A549 (cell line): Measurements from ENCODE around the gene TOB1. TPM values are rescaled to one million over a fixed set of nuclear protein-coding genes. Genes with fewer than 3 reads are reported as not detected.
A peak's percentile ranks its signal among the peaks of the same experiment; 100 is the strongest.

Source experiments
- ATAC-seq, 2 experiments: fragments of 200-7000 bp in 1 of 2; fragments of >200 bp in 1 of 2; cut with Nextera tagmentation in 1 of 2; cut with Tn5 transposase in 1 of 2; 3 replicates each; pipeline versions ENCODE4 v1.8.0 to v1.9.1; 2018 to 2020; ENCODE audit warnings: mild to moderate bottlenecking in 1 of 2, moderate library complexity in 1 of 2
- CTCF ChIA-PET: fragments of 300-600 bp; sonication (Branson Sonifier 250); formaldehyde crosslinking; extraction: SDS; loops from one replicate; lab custom pipeline; 2021; ENCODE audit warnings: antibody characterized with exemption, inconsistent platforms; lab: Yijun Ruan, JAX
- POLR2A ChIA-PET: fragments of 350-600 bp; formaldehyde crosslinking; extraction: SDS; loops from one replicate; lab custom pipeline; 2021; ENCODE audit warnings: antibody characterized with exemption, inconsistent platforms; lab: Yijun Ruan, JAX
- DNase-seq, 2 experiments: peaks; one replicate each; pipeline versions ENCODE4 v3.0.0 to v3.0.0-alpha.2; 2011 to 2016; ENCODE audit warnings: low read depth in 1 of 2, low spot score in 1 of 2
- FAIRE-seq: peaks from 2 replicates; lab custom pipeline; 2011; peaks lifted over from hg19 to GRCh38; lab: Jason Lieb, UNC
- H3K27ac ChIP-seq, 2 experiments: fragments of >200 bp; sonication (Bioruptor Twin); formaldehyde crosslinking; 3 replicates each; pipeline ENCODE4 v1.5.1; 2016 to 2017
- H3K4me1 ChIP-seq: fragments of >200 bp; sonication (Bioruptor Twin); formaldehyde crosslinking; 3 replicates; pipeline ENCODE4 v1.6.1; 2016
- H3K4me2 ChIP-seq: fragments of >200 bp; sonication (Bioruptor Twin); formaldehyde crosslinking; 3 replicates; pipeline ENCODE4 v1.6.1; 2016
- H3K4me3 ChIP-seq: fragments of >200 bp; sonication (Bioruptor Twin); formaldehyde crosslinking; 3 replicates; pipeline ENCODE4 v1.5.1; 2016
- H3K9me3 ChIP-seq: fragments of >200 bp; sonication (Bioruptor Twin); formaldehyde crosslinking; 3 replicates; pipeline ENCODE4 v1.6.1; 2016
- CBX2 ChIP-seq: fragments of 200-600 bp; sonication (generic); IDR thresholded peaks from 2 replicates; pipeline ENCODE4 v1.6.1; 2016; ENCODE audit warnings: low read depth, mild to moderate bottlenecking, borderline replicate concordance
- CEBPB ChIP-seq, 2 experiments: fragments of >200 bp in 1 of 2; sonication (Bioruptor Twin) in 1 of 2; formaldehyde crosslinking in 1 of 2; IDR thresholded peaks; 2 replicates each; pipeline ENCODE4 v1.6.1; 2012 to 2016
- ESRRA ChIP-seq: fragments of 150-350 bp; IDR thresholded peaks from 2 replicates; pipeline ENCODE4 v1.6.1; 2014; ENCODE audit warnings: mild to moderate bottlenecking, low read length, borderline replicate concordance
- FOSB ChIP-seq: fragments of 250-450 bp; sonication (Bioruptor Pico); IDR thresholded peaks from 2 replicates; pipeline ENCODE4 v1.5.0; 2020; ENCODE audit warnings: mild to moderate bottlenecking, moderate library complexity
- KDM1A ChIP-seq: fragments of 200-600 bp; sonication (generic); IDR thresholded peaks from 2 replicates; pipeline ENCODE4 v1.6.1; 2016; ENCODE audit warnings: low read depth, mild to moderate bottlenecking
- KDM5A ChIP-seq: fragments of 200-600 bp; sonication (generic); IDR thresholded peaks from 2 replicates; pipeline ENCODE4 v1.6.1; 2016; ENCODE audit warnings: antibody characterized with exemption, mild to moderate bottlenecking
- NR3C1 ChIP-seq: fragments of >200 bp; sonication (Bioruptor Twin); formaldehyde crosslinking; IDR thresholded peaks from 3 replicates; pipeline ENCODE4 v1.6.1; 2017
- RARB ChIP-seq: fragments of 250-450 bp; sonication (Bioruptor Pico); IDR thresholded peaks from 2 replicates; pipeline ENCODE4 v1.8.0; 2021; ENCODE audit warnings: mild to moderate bottlenecking, moderate library complexity
- SMC3 ChIP-seq: fragments of >200 bp; sonication (Bioruptor Twin); formaldehyde crosslinking; IDR thresholded peaks from 3 replicates; pipeline ENCODE4 v1.6.1; 2018; ENCODE audit warnings: inconsistent platforms
- SREBF2 ChIP-seq: fragments of 450-650 bp; IDR thresholded peaks from 2 replicates; pipeline ENCODE4 v1.6.1; 2014; ENCODE audit warnings: mild to moderate bottlenecking, moderate library complexity
- TP53 ChIP-seq: fragments of 250-450 bp; sonication (Bioruptor Pico); IDR thresholded peaks from 2 replicates; pipeline ENCODE4 v1.5.0; 2021; ENCODE audit warnings: mild to moderate bottlenecking, moderate library complexity
- ZSCAN20 ChIP-seq: fragments of 250-450 bp; sonication (Bioruptor Pico); IDR thresholded peaks from 2 replicates; pipeline ENCODE4 v1.8.0; 2022; ENCODE audit warnings: mild to moderate bottlenecking, moderate library complexity
- WGBS: methylation state at CpG from one replicate; pipeline ENCODE4 v1.1.6; 2017; ENCODE audit errors: missing lambda C conversion rate; 5-methylcytosine and 5-hydroxymethylcytosine counted together
- polyA plus RNA-seq, 4 experiments: library from polyadenylated mRNA; depleted of rRNA in 3 of 4; stranded (reverse); fragments of >200 nt; fragmentation: RNase III in 1 of 4; extraction: RNeasy Plus Mini Kit Qiagen cat#74134 plus additional on column Dnase treatment in 1 of 4; gene quantifications; 2 replicates in 3 of 4; 3 replicates in 1 of 4; pipeline ENCODE4 v1.2.3, GENCODE V29; 2011 to 2017
- TF ChIP-seq, protein P1 (sequence below): fragments of >200 bp; sonication (Bioruptor Twin); formaldehyde crosslinking; IDR thresholded peaks from 3 replicates; pipeline ENCODE4 v1.6.1; 2016
- TF ChIP-seq, protein P2 (sequence below): fragments of >200 bp; sonication (Bioruptor Twin); formaldehyde crosslinking; IDR thresholded peaks from 3 replicates; pipeline ENCODE4 v1.5.1; 2016
- TF ChIP-seq, protein P3 (sequence below): fragments of >200 bp; sonication (Bioruptor Twin); formaldehyde crosslinking; IDR thresholded peaks from 2 replicates; pipeline ENCODE4 v1.6.1; 2016
- TF ChIP-seq, protein P4 (sequence below): fragments of 200-600 bp; sonication (generic); IDR thresholded peaks from 2 replicates; pipeline ENCODE4 v1.6.1; 2016; ENCODE audit warnings: antibody characterized with exemption, mild to moderate bottlenecking, moderate library complexity

TOB1 gene
- polyA plus RNA-seq, 2 of the 4 experiments (the other 2 are of a cell fraction): 111 to 133 TPM

DNA sequence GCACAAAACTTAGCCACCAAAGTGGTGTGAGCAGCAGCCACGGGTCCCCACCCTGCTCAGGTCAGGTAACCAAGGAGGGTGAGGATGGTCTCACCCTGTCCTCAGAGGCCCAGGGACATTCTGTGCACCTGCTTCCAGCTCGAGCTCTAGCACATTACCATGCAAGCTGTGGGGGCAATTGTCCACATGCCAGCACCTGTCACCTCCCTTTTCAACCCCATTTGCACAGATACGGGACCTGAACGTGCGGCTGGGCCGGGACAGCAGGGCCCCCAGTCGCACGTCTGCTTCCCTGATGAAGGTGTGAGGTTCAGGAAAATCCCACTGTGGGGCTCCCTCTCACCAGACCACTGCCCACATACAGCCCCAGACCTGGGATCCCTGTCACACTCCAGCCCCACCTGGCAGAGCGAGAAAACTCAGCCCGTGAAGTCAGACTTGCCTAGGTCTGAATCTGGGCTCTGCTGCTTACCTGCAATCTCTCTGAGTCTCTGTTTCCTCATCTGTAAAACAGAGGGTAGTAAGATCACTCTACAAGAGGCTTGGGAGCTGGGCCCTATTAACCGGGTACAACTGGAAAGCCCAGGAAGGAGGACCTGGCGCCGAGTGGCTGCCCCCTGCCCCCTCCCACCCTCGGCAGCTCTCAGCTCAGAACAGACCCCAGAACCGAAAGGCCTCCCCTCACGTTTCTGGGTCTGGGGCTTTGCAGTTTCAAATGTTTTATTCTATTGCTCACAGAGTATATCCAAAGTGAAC is 22.8 kb downstream of the TOB1 start:
- POLR2A ChIA-PET: interaction anchor here (0.7 kb wide), 1 partner anchor 107 kb away, joined by 4 read pairs; no protein-coding TSS in a partner anchor
- Histone ChIP-seq H3K4me2 (no peak overlapping the region), H3K9me3 (no peaks in the 10 kb centered on the region), H3K27ac (no peak overlapping the region), H3K4me1 (peaks cover 13% of the 10 kb centered on the region), H3K4me3 (no peak overlapping the region)
- CTCF ChIA-PET: interaction anchor here (0.6 to 31.4 kb wide), 25 partner anchors 10 to 364 kb away, joined by 3 to 1502 read pairs (median 4); partner anchors contain the start of genes SPATA20 and TOB1
- FAIRE-seq (no peak), ATAC-seq (no peak), DNase-seq (no peak)
- WGBS: 73% methylated on average over 16 of the region's 16 CpGs
- TF ChIP-seq CBX2 (no peak), FOSB (no peak), TP53 (CRISPR knock-in tag) (no peak), CEBPB (IDR thresholded peaks at IDR 0.05) (no peak), ESRRA (no peak), KDM1A (no peak), SMC3 (no peak), SREBF2 (no peak), KDM5A (no peak), ZSCAN20 (CRISPR knock-in tag) (no peak), NR3C1 (no peak)
- TF ChIP-seq, protein P1, sequence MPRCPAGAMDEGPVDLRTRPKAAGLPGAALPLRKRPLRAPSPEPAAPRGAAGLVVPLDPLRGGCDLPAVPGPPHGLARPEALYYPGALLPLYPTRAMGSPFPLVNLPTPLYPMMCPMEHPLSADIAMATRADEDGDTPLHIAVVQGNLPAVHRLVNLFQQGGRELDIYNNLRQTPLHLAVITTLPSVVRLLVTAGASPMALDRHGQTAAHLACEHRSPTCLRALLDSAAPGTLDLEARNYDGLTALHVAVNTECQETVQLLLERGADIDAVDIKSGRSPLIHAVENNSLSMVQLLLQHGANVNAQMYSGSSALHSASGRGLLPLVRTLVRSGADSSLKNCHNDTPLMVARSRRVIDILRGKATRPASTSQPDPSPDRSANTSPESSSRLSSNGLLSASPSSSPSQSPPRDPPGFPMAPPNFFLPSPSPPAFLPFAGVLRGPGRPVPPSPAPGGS: no peak
- TF ChIP-seq, protein P2, sequence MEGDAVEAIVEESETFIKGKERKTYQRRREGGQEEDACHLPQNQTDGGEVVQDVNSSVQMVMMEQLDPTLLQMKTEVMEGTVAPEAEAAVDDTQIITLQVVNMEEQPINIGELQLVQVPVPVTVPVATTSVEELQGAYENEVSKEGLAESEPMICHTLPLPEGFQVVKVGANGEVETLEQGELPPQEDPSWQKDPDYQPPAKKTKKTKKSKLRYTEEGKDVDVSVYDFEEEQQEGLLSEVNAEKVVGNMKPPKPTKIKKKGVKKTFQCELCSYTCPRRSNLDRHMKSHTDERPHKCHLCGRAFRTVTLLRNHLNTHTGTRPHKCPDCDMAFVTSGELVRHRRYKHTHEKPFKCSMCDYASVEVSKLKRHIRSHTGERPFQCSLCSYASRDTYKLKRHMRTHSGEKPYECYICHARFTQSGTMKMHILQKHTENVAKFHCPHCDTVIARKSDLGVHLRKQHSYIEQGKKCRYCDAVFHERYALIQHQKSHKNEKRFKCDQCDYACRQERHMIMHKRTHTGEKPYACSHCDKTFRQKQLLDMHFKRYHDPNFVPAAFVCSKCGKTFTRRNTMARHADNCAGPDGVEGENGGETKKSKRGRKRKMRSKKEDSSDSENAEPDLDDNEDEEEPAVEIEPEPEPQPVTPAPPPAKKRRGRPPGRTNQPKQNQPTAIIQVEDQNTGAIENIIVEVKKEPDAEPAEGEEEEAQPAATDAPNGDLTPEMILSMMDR: no peak
- TF ChIP-seq, protein P3, sequence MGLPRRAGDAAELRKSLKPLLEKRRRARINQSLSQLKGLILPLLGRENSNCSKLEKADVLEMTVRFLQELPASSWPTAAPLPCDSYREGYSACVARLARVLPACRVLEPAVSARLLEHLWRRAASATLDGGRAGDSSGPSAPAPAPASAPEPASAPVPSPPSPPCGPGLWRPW: no peak
- TF ChIP-seq, protein P4, sequence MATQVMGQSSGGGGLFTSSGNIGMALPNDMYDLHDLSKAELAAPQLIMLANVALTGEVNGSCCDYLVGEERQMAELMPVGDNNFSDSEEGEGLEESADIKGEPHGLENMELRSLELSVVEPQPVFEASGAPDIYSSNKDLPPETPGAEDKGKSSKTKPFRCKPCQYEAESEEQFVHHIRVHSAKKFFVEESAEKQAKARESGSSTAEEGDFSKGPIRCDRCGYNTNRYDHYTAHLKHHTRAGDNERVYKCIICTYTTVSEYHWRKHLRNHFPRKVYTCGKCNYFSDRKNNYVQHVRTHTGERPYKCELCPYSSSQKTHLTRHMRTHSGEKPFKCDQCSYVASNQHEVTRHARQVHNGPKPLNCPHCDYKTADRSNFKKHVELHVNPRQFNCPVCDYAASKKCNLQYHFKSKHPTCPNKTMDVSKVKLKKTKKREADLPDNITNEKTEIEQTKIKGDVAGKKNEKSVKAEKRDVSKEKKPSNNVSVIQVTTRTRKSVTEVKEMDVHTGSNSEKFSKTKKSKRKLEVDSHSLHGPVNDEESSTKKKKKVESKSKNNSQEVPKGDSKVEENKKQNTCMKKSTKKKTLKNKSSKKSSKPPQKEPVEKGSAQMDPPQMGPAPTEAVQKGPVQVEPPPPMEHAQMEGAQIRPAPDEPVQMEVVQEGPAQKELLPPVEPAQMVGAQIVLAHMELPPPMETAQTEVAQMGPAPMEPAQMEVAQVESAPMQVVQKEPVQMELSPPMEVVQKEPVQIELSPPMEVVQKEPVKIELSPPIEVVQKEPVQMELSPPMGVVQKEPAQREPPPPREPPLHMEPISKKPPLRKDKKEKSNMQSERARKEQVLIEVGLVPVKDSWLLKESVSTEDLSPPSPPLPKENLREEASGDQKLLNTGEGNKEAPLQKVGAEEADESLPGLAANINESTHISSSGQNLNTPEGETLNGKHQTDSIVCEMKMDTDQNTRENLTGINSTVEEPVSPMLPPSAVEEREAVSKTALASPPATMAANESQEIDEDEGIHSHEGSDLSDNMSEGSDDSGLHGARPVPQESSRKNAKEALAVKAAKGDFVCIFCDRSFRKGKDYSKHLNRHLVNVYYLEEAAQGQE: no peak

DNA sequence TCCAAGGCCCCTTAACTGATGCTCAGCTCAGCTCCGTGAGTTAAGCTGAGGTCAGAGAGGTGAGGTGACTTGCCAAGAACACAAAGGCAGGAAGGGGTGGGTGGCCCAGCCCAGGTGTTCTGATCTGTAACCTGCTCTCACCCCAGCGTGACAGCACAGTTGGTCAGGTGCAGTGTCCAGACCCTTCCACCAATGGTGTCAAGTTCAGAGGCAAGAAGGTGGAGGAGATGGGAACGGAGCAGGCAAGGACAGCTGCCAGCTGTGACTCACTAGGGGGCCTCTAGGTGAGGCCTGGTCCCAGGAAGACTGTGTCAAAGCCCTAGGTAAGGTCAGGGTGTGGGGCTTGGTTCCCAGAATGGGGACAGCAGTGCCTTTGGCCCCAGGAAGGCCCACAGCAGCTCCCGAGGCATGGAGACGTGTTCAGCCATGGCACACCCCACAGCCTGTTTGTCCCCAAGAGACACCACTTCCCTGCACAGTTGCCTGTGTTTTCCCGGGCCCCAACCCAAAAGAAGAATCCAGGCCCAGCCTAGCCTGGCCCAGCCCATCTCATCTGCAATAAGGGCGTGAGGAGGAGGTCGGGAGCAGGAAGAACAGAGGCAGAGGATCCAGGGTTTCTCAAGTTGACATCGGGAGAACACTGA is 23.5 kb downstream of the TOB1 start:
- FAIRE-seq: no peak
- WGBS: 68% methylated on average over 9 of the region's 9 CpGs
- Histone ChIP-seq H3K4me1 (peaks cover 13% of the 10 kb centered on the region), H3K27ac (no peak overlapping the region), H3K4me2 (no peak overlapping the region), H3K4me3 (no peak overlapping the region), H3K9me3 (no peaks in the 10 kb centered on the region)
- ATAC-seq: peak in 1 of 2 experiments; percentile 6; a peak in 1 of 6 replicates
- no peak for TF ChIP-seq RARB (CRISPR knock-in tag)
- ChIA-PET POLR2A (interaction anchor here (1.1 kb wide), 2 partner anchors 21 to 24 kb away, joined by 3 to 4 read pairs; partner anchors contain the start of gene TOB1), CTCF (interaction anchor here (0.6 to 31.4 kb wide), 63 partner anchors 10 to 433 kb away, joined by 3 to 1502 read pairs (median 4); partner anchors contain the start of genes ANKRD40CL, SPATA20 and TOB1)
- DNase-seq: no peak
